Neural progenitor cell (in vitro differentiated cells): Measurements from ENCODE around the gene GNG8. TPM values are rescaled to one million over a fixed set of nuclear protein-coding genes. Genes with fewer than 3 reads are reported as not detected.

Experiments
- DNase-seq: peaks from one replicate; pipeline ENCODE4 v3.0.0-alpha.2; 2016; ENCODE audit warnings: low spot score
- H2AFZ ChIP-seq: fragments of 200-600 bp; sonication (generic); replicated peaks from 2 replicates; pipeline ENCODE4 v1.6.1; 2016; ENCODE audit warnings: antibody characterized with exemption
- H3F3A ChIP-seq: fragments of 200-600 bp; sonication (generic); 2 replicates; pipeline ENCODE4 v1.6.1; 2016; ENCODE audit warnings: antibody characterized with exemption, low read depth
- H3K27ac ChIP-seq: fragments of 200-600 bp; sonication (generic); 2 replicates; pipeline ENCODE4 v1.5.1; 2016; ENCODE audit warnings: mild to moderate bottlenecking
- H3K27me3 ChIP-seq: fragments of 200-600 bp; sonication (generic); 2 replicates; pipeline ENCODE4 v1.6.1; 2016; ENCODE audit warnings: mild to moderate bottlenecking, moderate library complexity
- H3K36me3 ChIP-seq: fragments of 200-600 bp; sonication (generic); 2 replicates; pipeline ENCODE4 v1.5.1; 2016
- H3K4me1 ChIP-seq: fragments of 200-600 bp; sonication (generic); 2 replicates; pipeline ENCODE4 v1.6.1; 2016; ENCODE audit warnings: mixed run types
- H3K4me2 ChIP-seq: fragments of 200-600 bp; sonication (generic); 2 replicates; pipeline ENCODE4 v1.6.1; 2016
- H3K4me3 ChIP-seq: fragments of 200-600 bp; sonication (generic); 2 replicates; pipeline ENCODE4 v1.5.1; 2016
- H3K79me2 ChIP-seq: fragments of 200-600 bp; sonication (generic); 2 replicates; pipeline ENCODE4 v1.6.1; 2016; ENCODE audit warnings: low read depth
- H3K9ac ChIP-seq: fragments of 200-600 bp; sonication (generic); 2 replicates; pipeline ENCODE4 v1.6.1; 2016
- H3K9me3 ChIP-seq: fragments of 200-600 bp; sonication (generic); 2 replicates; pipeline ENCODE4 v1.5.1; 2016; ENCODE audit warnings: low read depth
- H4K20me1 ChIP-seq: fragments of 200-600 bp; sonication (generic); 2 replicates; pipeline ENCODE4 v1.6.1; 2016; ENCODE audit warnings: low read depth
- H3K27ac Mint-ChIP-seq: 3 replicates; pipeline ENCODE4 v1.8.0; 2021; ENCODE audit warnings: mixed read lengths
- H3K27me3 Mint-ChIP-seq: 2 replicates; pipeline ENCODE4 v1.8.0; 2022; ENCODE audit warnings: low read depth, mild to moderate bottlenecking, inconsistent platforms, moderate library complexity, mixed read lengths; ENCODE audit not compliant: insufficient read depth
- H3K36me3 Mint-ChIP-seq: 3 replicates; pipeline ENCODE4 v1.8.0; 2021; ENCODE audit warnings: mixed read lengths
- H3K4me1 Mint-ChIP-seq: 3 replicates; pipeline ENCODE4 v1.8.0; 2021; ENCODE audit warnings: mixed read lengths
- H3K4me3 Mint-ChIP-seq: 3 replicates; pipeline ENCODE4 v1.8.0; 2021; ENCODE audit warnings: mild to moderate bottlenecking, moderate library complexity, mixed read lengths
- H3K9me3 Mint-ChIP-seq: 3 replicates; pipeline ENCODE4 v1.8.0; 2020; ENCODE audit warnings: mixed read lengths
- EZH2 ChIP-seq: fragments of 200-600 bp; sonication (generic); IDR thresholded peaks from 2 replicates; pipeline ENCODE4 v1.6.1; 2017; ENCODE audit warnings: antibody characterized with exemption, mild to moderate bottlenecking, moderate library complexity
- EZH2phosphoT487 ChIP-seq: fragments of 200-600 bp; sonication (generic); IDR thresholded peaks from 2 replicates; pipeline ENCODE4 v1.6.1; 2017; ENCODE audit warnings: antibody characterized with exemption
- total RNA-seq: library from RNA; depleted of rRNA; stranded (reverse); fragments of >200 nt; gene quantifications from 2 replicates; pipeline ENCODE4 v1.2.3, GENCODE V29; 2015; ENCODE audit warnings: low replicate concordance
- TF ChIP-seq, protein P1 (sequence below): fragments of 200-600 bp; sonication (generic); IDR thresholded peaks from 2 replicates; pipeline ENCODE4 v1.5.1; 2017; ENCODE audit warnings: antibody characterized with exemption, mild to moderate bottlenecking

The GNG8 gene
- total RNA-seq, 1 donor from 2014 or later, result not detected

- Mint-ChIP-seq H3K27ac (no peak overlapping the region), H3K9me3 (no peaks in the 10 kb centered on the region), H3K4me3 (peak overlapping the region; percentile 88), H3K36me3 (no peaks in the 10 kb centered on the region), H3K27me3 (peaks cover 7% of the 10 kb centered on the region), H3K4me1 (peaks cover 27% of the 10 kb centered on the region)
- no peaks in the 10 kb centered on the region for H3K9me3 ChIP-seq
- peaks cover 25% of the 10 kb centered on the region for H3K4me1 ChIP-seq
- peak overlapping the region; percentile 91 for H3K4me2 ChIP-seq
- no peaks in the 10 kb centered on the region for H3K36me3 ChIP-seq
- TF ChIP-seq EZH2phosphoT487 (no peak), EZH2 (no peak)
- TF ChIP-seq, protein P1, sequence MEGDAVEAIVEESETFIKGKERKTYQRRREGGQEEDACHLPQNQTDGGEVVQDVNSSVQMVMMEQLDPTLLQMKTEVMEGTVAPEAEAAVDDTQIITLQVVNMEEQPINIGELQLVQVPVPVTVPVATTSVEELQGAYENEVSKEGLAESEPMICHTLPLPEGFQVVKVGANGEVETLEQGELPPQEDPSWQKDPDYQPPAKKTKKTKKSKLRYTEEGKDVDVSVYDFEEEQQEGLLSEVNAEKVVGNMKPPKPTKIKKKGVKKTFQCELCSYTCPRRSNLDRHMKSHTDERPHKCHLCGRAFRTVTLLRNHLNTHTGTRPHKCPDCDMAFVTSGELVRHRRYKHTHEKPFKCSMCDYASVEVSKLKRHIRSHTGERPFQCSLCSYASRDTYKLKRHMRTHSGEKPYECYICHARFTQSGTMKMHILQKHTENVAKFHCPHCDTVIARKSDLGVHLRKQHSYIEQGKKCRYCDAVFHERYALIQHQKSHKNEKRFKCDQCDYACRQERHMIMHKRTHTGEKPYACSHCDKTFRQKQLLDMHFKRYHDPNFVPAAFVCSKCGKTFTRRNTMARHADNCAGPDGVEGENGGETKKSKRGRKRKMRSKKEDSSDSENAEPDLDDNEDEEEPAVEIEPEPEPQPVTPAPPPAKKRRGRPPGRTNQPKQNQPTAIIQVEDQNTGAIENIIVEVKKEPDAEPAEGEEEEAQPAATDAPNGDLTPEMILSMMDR, result no peak
- no peak overlapping the region for H2AFZ ChIP-seq
- H3K79me2 ChIP-seq, result no peaks in the 10 kb centered on the region
- H4K20me1 ChIP-seq, result peaks cover 15% of the 10 kb centered on the region
- H3K9ac ChIP-seq, result no peak overlapping the region
- peaks cover 31% of the 10 kb centered on the region for H3K27me3 ChIP-seq
- peaks cover 40% of the 10 kb centered on the region for H3F3A ChIP-seq
- no peak overlapping the region for H3K27ac ChIP-seq
- H3K4me3 ChIP-seq, result peak overlapping the region; percentile 58
- DNase-seq, result peak; percentile 71
Observed at GRCh38 chr19:46660008-46660517, 24.1 kb upstream of the GNG8 start.

- DNase-seq, result peak; percentile 77
- Mint-ChIP-seq H3K36me3 (no peaks in the 10 kb centered on the region), H3K9me3 (no peaks in the 10 kb centered on the region), H3K4me1 (peaks cover 33% of the 10 kb centered on the region), H3K27me3 (peaks cover 5% of the 10 kb centered on the region), H3K27ac (no peak overlapping the region), H3K4me3 (peak overlapping the region; percentile 88)
- Histone ChIP-seq H3F3A (peaks cover 47% of the 10 kb centered on the region), H3K9me3 (no peaks in the 10 kb centered on the region), H3K4me2 (peak overlapping the region; percentile 91), H4K20me1 (peaks cover 18% of the 10 kb centered on the region), H3K79me2 (no peaks in the 10 kb centered on the region), H3K36me3 (no peaks in the 10 kb centered on the region), H3K9ac (no peak overlapping the region), H3K27me3 (peaks cover 31% of the 10 kb centered on the region), H3K4me1 (peaks cover 32% of the 10 kb centered on the region), H3K4me3 (peak overlapping the region; percentile 58), H3K27ac (no peak overlapping the region), H2AFZ (no peak overlapping the region)
- no peak for TF ChIP-seq EZH2
- no peak for TF ChIP-seq EZH2phosphoT487
- TF ChIP-seq, protein P1, result no peak
Observed at GRCh38 chr19:46659151-46660007, 23.4 kb upstream of the GNG8 start.

GRCh38 chr19:46656541-46656940 lies 20.5 kb upstream of the GNG8 start:
- Mint-ChIP-seq H3K27me3 (peaks cover 11% of the 10 kb centered on the region), H3K9me3 (no peaks in the 10 kb centered on the region), H3K4me1 (peaks cover 31% of the 10 kb centered on the region), H3K27ac (no peak overlapping the region), H3K36me3 (no peaks in the 10 kb centered on the region), H3K4me3 (no peak overlapping the region)
- no peak overlapping the region for H3K4me3 ChIP-seq
- no peak overlapping the region for H3K27ac ChIP-seq
- no peaks in the 10 kb centered on the region for H3K79me2 ChIP-seq
- H3K9me3 ChIP-seq, result no peaks in the 10 kb centered on the region
- TF ChIP-seq, protein P1, result no peak
- TF ChIP-seq EZH2 (no peak), EZH2phosphoT487 (no peak)
- H3K4me2 ChIP-seq, result no peak overlapping the region
- H3F3A ChIP-seq, result peaks cover 46% of the 10 kb centered on the region
- peaks cover 19% of the 10 kb centered on the region for H4K20me1 ChIP-seq
- peaks cover 31% of the 10 kb centered on the region for H3K4me1 ChIP-seq
- H3K27me3 ChIP-seq, result peaks cover 45% of the 10 kb centered on the region
- H3K36me3 ChIP-seq, result no peaks in the 10 kb centered on the region
- DNase-seq, result no peak
- no peak overlapping the region for H3K9ac ChIP-seq
- H2AFZ ChIP-seq, result no peak overlapping the region
